ENCODE data around the gene RNF125. TPM values are rescaled to one million over a fixed set of nuclear protein-coding genes. Genes with fewer than 3 reads are reported as not detected.

The RNF125 gene
- total and polyA plus RNA-seq, 2 experiments from 2014 or later, result 11.4 to 29.2 TPM

- no peaks in the 10 kb centered on the region for H3K9me3 Mint-ChIP-seq
- ATAC-seq (no peak), DNase-seq (ENCODE audit: low spot score) (no peak)
- Histone ChIP-seq H4K20me1 (replicated peaks; ENCODE audit: insufficient read depth) (no peaks in the 10 kb centered on the region; the same call in 1 of the 2 replicates), H3K4me1 (ENCODE audit: insufficient read depth) (no peaks in the 10 kb centered on the region), H3K36me3 (ENCODE audit: insufficient read depth) (no peaks in the 10 kb centered on the region), H3K4me2 (no peak overlapping the region), H3K4me3 (no peak overlapping the region), H3K27me3 (ENCODE audit: insufficient read depth) (no peaks in the 10 kb centered on the region), H3K79me2 (replicated peaks; ENCODE audit: insufficient read depth) (no peaks in the 10 kb centered on the region), H3K27ac (ENCODE audit: low read depth) (no peak overlapping the region), H3K9me2 (ENCODE audit: insufficient read depth) (no peaks in the 10 kb centered on the region), H2AFZ (no peak overlapping the region), H3F3A (replicated peaks; ENCODE audit: low read depth) (no peaks in the 10 kb centered on the region)
- no peaks in the 10 kb centered on the region for H3K4me1 Mint-ChIP-seq
- H3K27me3 Mint-ChIP-seq (ENCODE audit: insufficient read depth, low read depth, poor library complexity), result no peaks in the 10 kb centered on the region
- H3K4me3 Mint-ChIP-seq, result no peak overlapping the region
- no peaks in the 10 kb centered on the region; the same call in 2 of the 3 replicates for H3K36me3 Mint-ChIP-seq (ENCODE audit: low read depth)
- TF ChIP-seq EZH2phosphoT487 (IDR thresholded peaks at IDR 0.05; ENCODE audit: unreplicated experiment) (no peak), CTCF (conservative IDR thresholded peaks at IDR 0.05; ENCODE audit: low read depth in 2 of 2) (no peak), REST (IDR thresholded peaks at IDR 0.05; ENCODE audit: unreplicated experiment) (no peak), POLR2AphosphoS5 (IDR thresholded peaks at IDR 0.05; ENCODE audit: low read depth) (no peak), ETS1 (IDR thresholded peaks at IDR 0.05) (no peak), JUNB (IDR thresholded peaks at IDR 0.05; ENCODE audit: unreplicated experiment) (no peak), CREB1 (CRISPR knock-in tag; IDR thresholded peaks at IDR 0.05; ENCODE audit: low read depth) (no peak), NANOG (IDR thresholded peaks at IDR 0.05; ENCODE audit: borderline replicate concordance) (no peak), ZNF331 (CRISPR knock-in tag; IDR thresholded peaks at IDR 0.05; ENCODE audit: low read depth) (no peak), STAT1 (IDR thresholded peaks at IDR 0.05; ENCODE audit: unreplicated experiment) (no peak), ZNF462 (CRISPR knock-in tag; IDR thresholded peaks at IDR 0.05) (no peak), ZNF114 (CRISPR knock-in tag; IDR thresholded peaks at IDR 0.05) (no peak), EZH2 (IDR thresholded peaks at IDR 0.05; ENCODE audit: low read depth, unreplicated experiment) (no peak)
- no peak overlapping the region for H3K27ac Mint-ChIP-seq
Measured at GRCh38 chr18:32074206-32074605, 55.6 kb downstream of the RNF125 start.

Data from GM23338 (cell line).